PC-3 (cell line): ENCODE data around the gene MRPL49. TPM values are rescaled to one million over a fixed set of nuclear protein-coding genes. Genes with fewer than 3 reads are reported as not detected.

ENCODE experiments used
- ATAC-seq: fragments of 200-7000 bp; cut with Tn5 transposase; 2 replicates; pipeline ENCODE4 v1.9.1; 2020; ENCODE audit warnings: mild to moderate bottlenecking, moderate library complexity
- BruUV-seq: library from RNA; stranded (reverse); fragments of 400-500 nt; replicated peaks from 2 replicates; lab custom pipeline; 2021; lab: Mats Ljungman, UMichigan
- CTCF ChIA-PET: fragments of 300-600 bp; sonication (Branson Sonifier 250); formaldehyde crosslinking; loops from one replicate; lab custom pipeline; 2022; ENCODE audit warnings: antibody characterized with exemption; lab: Charles Lee
- POLR2A ChIA-PET: fragments of 300-600 bp; sonication (Branson Sonifier 250); formaldehyde crosslinking; loops from one replicate; lab custom pipeline; 2022; ENCODE audit warnings: antibody characterized with exemption; ENCODE audit not compliant: unreplicated experiment; lab: Charles Lee
- DNase-seq: peaks from one replicate; pipeline ENCODE4 v3.0.0-alpha.2; 2015
- H2AFZ ChIP-seq: fragments of 300-600 bp; sonication (generic); 2 replicates; pipeline ENCODE4 v1.6.0; 2016; ENCODE audit warnings: antibody characterized with exemption, low read length
- H3F3A ChIP-seq: fragments of 300-600 bp; sonication (generic); one replicate; pipeline ENCODE4 v1.6.0; 2017; ENCODE audit warnings: antibody characterized with exemption, low read length, control low read depth, mild to moderate bottlenecking; ENCODE audit not compliant: unreplicated experiment
- H3K27ac ChIP-seq: fragments of 300-600 bp; sonication (generic); 2 replicates; pipeline ENCODE4 v1.5.1; 2016; ENCODE audit warnings: mild to moderate bottlenecking, low read length
- H3K27me3 ChIP-seq: fragments of 300-600 bp; sonication (generic); 2 replicates; pipeline ENCODE4 v1.6.1; 2016; ENCODE audit warnings: low read length, mixed read lengths
- H3K36me3 ChIP-seq: fragments of 300-600 bp; sonication (generic); 2 replicates; pipeline ENCODE4 v1.6.1; 2016; ENCODE audit warnings: low read depth, mixed run types, low read length, mixed read lengths
- H3K4me1 ChIP-seq: fragments of 300-600 bp; sonication (generic); 2 replicates; pipeline ENCODE4 v1.5.1; 2016; ENCODE audit warnings: low read length; ENCODE audit not compliant: insufficient read depth
- H3K4me2 ChIP-seq: fragments of 300-600 bp; sonication (generic); 2 replicates; pipeline ENCODE4 v1.6.0; 2016; ENCODE audit warnings: low read length
- H3K4me3 ChIP-seq: fragments of 300-600 bp; sonication (generic); 2 replicates; pipeline ENCODE4 v1.5.1; 2016; ENCODE audit warnings: mild to moderate bottlenecking, low read length, mixed read lengths
- H3K79me2 ChIP-seq: fragments of 300-600 bp; sonication (generic); 2 replicates; pipeline ENCODE4 v1.6.1; 2017; ENCODE audit warnings: low read length, mixed read lengths
- H3K9ac ChIP-seq: fragments of 300-600 bp; sonication (generic); 2 replicates; pipeline ENCODE4 v1.6.0; 2016; ENCODE audit warnings: mild to moderate bottlenecking, low read length
- H3K9me2 ChIP-seq: fragments of 300-600 bp; sonication (generic); replicated peaks from 2 replicates; pipeline ENCODE4 v1.6.1; 2016; ENCODE audit warnings: mixed run types, low read length, mixed read lengths
- H3K9me3 ChIP-seq: fragments of 300-600 bp; sonication (generic); 2 replicates; pipeline ENCODE4 v1.6.1; 2016; ENCODE audit warnings: low read length, mixed read lengths
- H4K20me1 ChIP-seq: fragments of 300-600 bp; sonication (generic); 2 replicates; pipeline ENCODE4 v1.6.1; 2016; ENCODE audit warnings: low read length, mixed read lengths
- EZH2 ChIP-seq: fragments of 300-600 bp; sonication (generic); IDR thresholded peaks from one replicate; pipeline ENCODE4 v1.6.1; 2017; ENCODE audit warnings: antibody characterized with exemption, mild to moderate bottlenecking, low read length; ENCODE audit not compliant: unreplicated experiment
- EZH2phosphoT487 ChIP-seq: fragments of 300-600 bp; sonication (generic); IDR thresholded peaks from 2 replicates; pipeline ENCODE4 v1.6.1; 2018; ENCODE audit warnings: mild to moderate bottlenecking, antibody characterized with exemption, low read length, borderline replicate concordance
- intact Hi-C: fragments of 100-400 bp; cut with micrococcal nuclease; formaldehyde crosslinking; loops from 2 replicates; pipeline ENCODE4 v1.9.0; 2023
- total RNA-seq: library from RNA; depleted of rRNA; stranded (reverse); fragments of >200 nt; gene quantifications from 2 replicates; pipeline ENCODE4 v1.2.3, GENCODE V29; 2014
- TF ChIP-seq, protein P1 (sequence below): fragments of 300-600 bp; sonication (generic); conservative IDR thresholded peaks from 2 replicates; pipeline ENCODE4 v1.5.1; 2017; ENCODE audit warnings: antibody characterized with exemption, low read depth, mild to moderate bottlenecking, low read length

MRPL49 gene
- total RNA-seq, 1 experiment from 2014 or later: 163 TPM

- Histone ChIP-seq H2AFZ (no peak overlapping the region), H3K27ac (no peak overlapping the region), H3K36me3 (peaks cover 42% of the 10 kb centered on the region; the same call in 1 of the 2 replicates), H3K4me1 (peaks cover 12% of the 10 kb centered on the region), H3K9me2 (no peaks in the 10 kb centered on the region), H4K20me1 (no peaks in the 10 kb centered on the region), H3K4me3 (no peak overlapping the region), H3K27me3 (no peaks in the 10 kb centered on the region), H3F3A (no peaks in the 10 kb centered on the region), H3K9me3 (no peaks in the 10 kb centered on the region), H3K9ac (no peak overlapping the region), H3K79me2 (peaks cover 41% of the 10 kb centered on the region), H3K4me2 (no peak overlapping the region)
- ATAC-seq (no peak), DNase-seq (no peak)
- intact Hi-C loops: no loop called here
- POLR2A ChIA-PET: no interaction called here
- CTCF ChIA-PET: no interaction called here
- TF ChIP-seq, protein P1, sequence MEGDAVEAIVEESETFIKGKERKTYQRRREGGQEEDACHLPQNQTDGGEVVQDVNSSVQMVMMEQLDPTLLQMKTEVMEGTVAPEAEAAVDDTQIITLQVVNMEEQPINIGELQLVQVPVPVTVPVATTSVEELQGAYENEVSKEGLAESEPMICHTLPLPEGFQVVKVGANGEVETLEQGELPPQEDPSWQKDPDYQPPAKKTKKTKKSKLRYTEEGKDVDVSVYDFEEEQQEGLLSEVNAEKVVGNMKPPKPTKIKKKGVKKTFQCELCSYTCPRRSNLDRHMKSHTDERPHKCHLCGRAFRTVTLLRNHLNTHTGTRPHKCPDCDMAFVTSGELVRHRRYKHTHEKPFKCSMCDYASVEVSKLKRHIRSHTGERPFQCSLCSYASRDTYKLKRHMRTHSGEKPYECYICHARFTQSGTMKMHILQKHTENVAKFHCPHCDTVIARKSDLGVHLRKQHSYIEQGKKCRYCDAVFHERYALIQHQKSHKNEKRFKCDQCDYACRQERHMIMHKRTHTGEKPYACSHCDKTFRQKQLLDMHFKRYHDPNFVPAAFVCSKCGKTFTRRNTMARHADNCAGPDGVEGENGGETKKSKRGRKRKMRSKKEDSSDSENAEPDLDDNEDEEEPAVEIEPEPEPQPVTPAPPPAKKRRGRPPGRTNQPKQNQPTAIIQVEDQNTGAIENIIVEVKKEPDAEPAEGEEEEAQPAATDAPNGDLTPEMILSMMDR: no peak
- TF ChIP-seq EZH2phosphoT487: no peak
- no peak for TF ChIP-seq EZH2
- no TSS peak for BruUV-seq
These were observed 4.6 kb downstream of the MRPL49 start for GRCh38 chr11:65126624-65127274.

- CTCF ChIA-PET: no interaction called here
These were observed 5.5 kb downstream of the MRPL49 start for GRCh38 chr11:65127473-65128181.

More at GRCh38 chr11:65127473-65128181, 5.5 kb downstream of the MRPL49 start:
- H3K27ac ChIP-seq: no peak overlapping the region
- no peaks in the 10 kb centered on the region for H3K9me3 ChIP-seq
- H3K9ac ChIP-seq: no peak overlapping the region
- H3K4me3 ChIP-seq: no peak overlapping the region
- no peak overlapping the region for H2AFZ ChIP-seq
- peaks cover 50% of the 10 kb centered on the region; the same call in 1 of the 2 replicates for H3K36me3 ChIP-seq
- TF ChIP-seq, protein P1: no peak
- TF ChIP-seq EZH2phosphoT487 (no peak), EZH2 (no peak)
- no TSS peak for BruUV-seq
- H3K79me2 ChIP-seq: peaks cover 42% of the 10 kb centered on the region
- ATAC-seq (no peak), DNase-seq (no peak)
- H3K9me2 ChIP-seq: no peaks in the 10 kb centered on the region
- H3K27me3 ChIP-seq: no peaks in the 10 kb centered on the region
- intact Hi-C loops: no loop called here
- H3K4me2 ChIP-seq: no peak overlapping the region
- H3F3A ChIP-seq: no peaks in the 10 kb centered on the region
- no peaks in the 10 kb centered on the region for H4K20me1 ChIP-seq
- POLR2A ChIA-PET: interaction anchor here (0.5 to 0.6 kb wide), 2 partner anchors 48 to 206 kb away, joined by 5 to 18 read pairs; partner anchors contain the start of gene DPF2
- peaks cover 12% of the 10 kb centered on the region for H3K4me1 ChIP-seq
